ENCODE results near the gene SMIM35.

GRCh38 chr11:117973503-117973860 is 113.3 kb downstream of the SMIM35 start:
- TF ChIP-seq POLR2A (IDR thresholded peaks at IDR 0.05): no peak
- TF ChIP-seq POLR2AphosphoS5 (IDR thresholded peaks at IDR 0.05): no peak
- no peak for TF ChIP-seq EP300 (IDR thresholded peaks at IDR 0.05)
